ENCODE results near the gene ZNF446. TPM values are rescaled to one million over a fixed set of nuclear protein-coding genes. Genes with fewer than 3 reads are reported as not detected.
A peak's percentile ranks its signal among the peaks of the same experiment; 100 is the strongest.

The ZNF446 gene
- total and polyA plus RNA-seq, 9 of the 15 experiments (the other 6 are each of a cell fraction or from before 2014, with no cell fraction given): 0.07 to 4.8 (median 1.2) TPM

- TF ChIP-seq, protein P1, sequence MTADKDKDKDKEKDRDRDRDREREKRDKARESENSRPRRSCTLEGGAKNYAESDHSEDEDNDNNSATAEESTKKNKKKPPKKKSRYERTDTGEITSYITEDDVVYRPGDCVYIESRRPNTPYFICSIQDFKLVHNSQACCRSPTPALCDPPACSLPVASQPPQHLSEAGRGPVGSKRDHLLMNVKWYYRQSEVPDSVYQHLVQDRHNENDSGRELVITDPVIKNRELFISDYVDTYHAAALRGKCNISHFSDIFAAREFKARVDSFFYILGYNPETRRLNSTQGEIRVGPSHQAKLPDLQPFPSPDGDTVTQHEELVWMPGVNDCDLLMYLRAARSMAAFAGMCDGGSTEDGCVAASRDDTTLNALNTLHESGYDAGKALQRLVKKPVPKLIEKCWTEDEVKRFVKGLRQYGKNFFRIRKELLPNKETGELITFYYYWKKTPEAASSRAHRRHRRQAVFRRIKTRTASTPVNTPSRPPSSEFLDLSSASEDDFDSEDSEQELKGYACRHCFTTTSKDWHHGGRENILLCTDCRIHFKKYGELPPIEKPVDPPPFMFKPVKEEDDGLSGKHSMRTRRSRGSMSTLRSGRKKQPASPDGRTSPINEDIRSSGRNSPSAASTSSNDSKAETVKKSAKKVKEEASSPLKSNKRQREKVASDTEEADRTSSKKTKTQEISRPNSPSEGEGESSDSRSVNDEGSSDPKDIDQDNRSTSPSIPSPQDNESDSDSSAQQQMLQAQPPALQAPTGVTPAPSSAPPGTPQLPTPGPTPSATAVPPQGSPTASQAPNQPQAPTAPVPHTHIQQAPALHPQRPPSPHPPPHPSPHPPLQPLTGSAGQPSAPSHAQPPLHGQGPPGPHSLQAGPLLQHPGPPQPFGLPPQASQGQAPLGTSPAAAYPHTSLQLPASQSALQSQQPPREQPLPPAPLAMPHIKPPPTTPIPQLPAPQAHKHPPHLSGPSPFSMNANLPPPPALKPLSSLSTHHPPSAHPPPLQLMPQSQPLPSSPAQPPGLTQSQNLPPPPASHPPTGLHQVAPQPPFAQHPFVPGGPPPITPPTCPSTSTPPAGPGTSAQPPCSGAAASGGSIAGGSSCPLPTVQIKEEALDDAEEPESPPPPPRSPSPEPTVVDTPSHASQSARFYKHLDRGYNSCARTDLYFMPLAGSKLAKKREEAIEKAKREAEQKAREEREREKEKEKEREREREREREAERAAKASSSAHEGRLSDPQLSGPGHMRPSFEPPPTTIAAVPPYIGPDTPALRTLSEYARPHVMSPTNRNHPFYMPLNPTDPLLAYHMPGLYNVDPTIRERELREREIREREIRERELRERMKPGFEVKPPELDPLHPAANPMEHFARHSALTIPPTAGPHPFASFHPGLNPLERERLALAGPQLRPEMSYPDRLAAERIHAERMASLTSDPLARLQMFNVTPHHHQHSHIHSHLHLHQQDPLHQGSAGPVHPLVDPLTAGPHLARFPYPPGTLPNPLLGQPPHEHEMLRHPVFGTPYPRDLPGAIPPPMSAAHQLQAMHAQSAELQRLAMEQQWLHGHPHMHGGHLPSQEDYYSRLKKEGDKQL (CRISPR knock-in tag; IDR thresholded peaks at IDR 0.05; ENCODE audit: borderline replicate concordance): no peak
- 0 out of 2 replicates have a peak, but pooled peaks have one; percentile 46 for TF ChIP-seq SP1 (CRISPR knock-in tag; IDR thresholded peaks at IDR 0.05)
- no peak for TF ChIP-seq PCBP1 (IDR thresholded peaks at IDR 0.05; ENCODE audit: low read depth, low read length, poor library complexity, severe bottlenecking)
- peak in 2 of 3 experiments; percentile 37 to 49 for TF ChIP-seq YY1 (IDR thresholded peaks at IDR 0.05; ENCODE audit: borderline replicate concordance in 1 of 3, control insufficient read depth in 1 of 3, extremely low read depth in 1 of 3, insufficient read depth in 3 of 3, insufficient read length in 1 of 3, insufficient replicate concordance in 2 of 3, low read depth in 1 of 3, low read length in 2 of 3)
- TF ChIP-seq TRIM24 (IDR thresholded peaks at IDR 0.05): peak in 1 of 2 experiments; percentile 32; a peak in 1 of 4 replicates
- peak; percentile 89 for TF ChIP-seq HCFC1 (IDR thresholded peaks at IDR 0.05; ENCODE audit: low read depth, low read length)
- TF ChIP-seq PHF20 (IDR thresholded peaks at IDR 0.05; ENCODE audit: partially characterized antibody): peak; percentile 33
- peak; percentile 99 for TF ChIP-seq TOE1 (IDR thresholded peaks at IDR 0.05; ENCODE audit: borderline replicate concordance)
- TF ChIP-seq TOE1 (CRISPR knock-in tag; IDR thresholded peaks at IDR 0.05; ENCODE audit: borderline replicate concordance, low read depth): no peak
- TF ChIP-seq, protein P2, sequence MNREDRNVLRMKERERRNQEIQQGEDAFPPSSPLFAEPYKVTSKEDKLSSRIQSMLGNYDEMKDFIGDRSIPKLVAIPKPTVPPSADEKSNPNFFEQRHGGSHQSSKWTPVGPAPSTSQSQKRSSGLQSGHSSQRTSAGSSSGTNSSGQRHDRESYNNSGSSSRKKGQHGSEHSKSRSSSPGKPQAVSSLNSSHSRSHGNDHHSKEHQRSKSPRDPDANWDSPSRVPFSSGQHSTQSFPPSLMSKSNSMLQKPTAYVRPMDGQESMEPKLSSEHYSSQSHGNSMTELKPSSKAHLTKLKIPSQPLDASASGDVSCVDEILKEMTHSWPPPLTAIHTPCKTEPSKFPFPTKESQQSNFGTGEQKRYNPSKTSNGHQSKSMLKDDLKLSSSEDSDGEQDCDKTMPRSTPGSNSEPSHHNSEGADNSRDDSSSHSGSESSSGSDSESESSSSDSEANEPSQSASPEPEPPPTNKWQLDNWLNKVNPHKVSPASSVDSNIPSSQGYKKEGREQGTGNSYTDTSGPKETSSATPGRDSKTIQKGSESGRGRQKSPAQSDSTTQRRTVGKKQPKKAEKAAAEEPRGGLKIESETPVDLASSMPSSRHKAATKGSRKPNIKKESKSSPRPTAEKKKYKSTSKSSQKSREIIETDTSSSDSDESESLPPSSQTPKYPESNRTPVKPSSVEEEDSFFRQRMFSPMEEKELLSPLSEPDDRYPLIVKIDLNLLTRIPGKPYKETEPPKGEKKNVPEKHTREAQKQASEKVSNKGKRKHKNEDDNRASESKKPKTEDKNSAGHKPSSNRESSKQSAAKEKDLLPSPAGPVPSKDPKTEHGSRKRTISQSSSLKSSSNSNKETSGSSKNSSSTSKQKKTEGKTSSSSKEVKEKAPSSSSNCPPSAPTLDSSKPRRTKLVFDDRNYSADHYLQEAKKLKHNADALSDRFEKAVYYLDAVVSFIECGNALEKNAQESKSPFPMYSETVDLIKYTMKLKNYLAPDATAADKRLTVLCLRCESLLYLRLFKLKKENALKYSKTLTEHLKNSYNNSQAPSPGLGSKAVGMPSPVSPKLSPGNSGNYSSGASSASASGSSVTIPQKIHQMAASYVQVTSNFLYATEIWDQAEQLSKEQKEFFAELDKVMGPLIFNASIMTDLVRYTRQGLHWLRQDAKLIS (CRISPR knock-in tag; IDR thresholded peaks at IDR 0.05): peak; percentile 80; the same call in 1 of the 2 replicates
- TF ChIP-seq TSC22D4 (tag; IDR thresholded peaks at IDR 0.05): no peak
- TF ChIP-seq ZNF140 (CRISPR knock-in tag; IDR thresholded peaks at IDR 0.05): no peak
- TF ChIP-seq CCAR2 (IDR thresholded peaks at IDR 0.05; ENCODE audit: low read depth, low read length): no peak
- TF ChIP-seq, protein P3, sequence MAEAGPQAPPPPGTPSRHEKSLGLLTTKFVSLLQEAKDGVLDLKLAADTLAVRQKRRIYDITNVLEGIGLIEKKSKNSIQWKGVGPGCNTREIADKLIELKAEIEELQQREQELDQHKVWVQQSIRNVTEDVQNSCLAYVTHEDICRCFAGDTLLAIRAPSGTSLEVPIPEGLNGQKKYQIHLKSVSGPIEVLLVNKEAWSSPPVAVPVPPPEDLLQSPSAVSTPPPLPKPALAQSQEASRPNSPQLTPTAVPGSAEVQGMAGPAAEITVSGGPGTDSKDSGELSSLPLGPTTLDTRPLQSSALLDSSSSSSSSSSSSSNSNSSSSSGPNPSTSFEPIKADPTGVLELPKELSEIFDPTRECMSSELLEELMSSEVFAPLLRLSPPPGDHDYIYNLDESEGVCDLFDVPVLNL (CRISPR knock-in tag; IDR thresholded peaks at IDR 0.05; ENCODE audit: low read depth): peak; percentile 23; the same call in 1 of the 2 replicates
- peak; percentile 58 for TF ChIP-seq TBP (optimal IDR thresholded peaks at IDR 0.05; ENCODE audit: low read depth, low read length)
- no peak for TF ChIP-seq ZNF121 (CRISPR knock-in tag; conservative IDR thresholded peaks at IDR 0.05)
These were observed 9.2 kb upstream of the ZNF446 start, which contains the start of gene ZNF324 (continued) for GRCh38 chr19:58466760-58467589.
